ENCODE measurements around the gene SLC6A6.

SLC6A6 gene

DNA sequence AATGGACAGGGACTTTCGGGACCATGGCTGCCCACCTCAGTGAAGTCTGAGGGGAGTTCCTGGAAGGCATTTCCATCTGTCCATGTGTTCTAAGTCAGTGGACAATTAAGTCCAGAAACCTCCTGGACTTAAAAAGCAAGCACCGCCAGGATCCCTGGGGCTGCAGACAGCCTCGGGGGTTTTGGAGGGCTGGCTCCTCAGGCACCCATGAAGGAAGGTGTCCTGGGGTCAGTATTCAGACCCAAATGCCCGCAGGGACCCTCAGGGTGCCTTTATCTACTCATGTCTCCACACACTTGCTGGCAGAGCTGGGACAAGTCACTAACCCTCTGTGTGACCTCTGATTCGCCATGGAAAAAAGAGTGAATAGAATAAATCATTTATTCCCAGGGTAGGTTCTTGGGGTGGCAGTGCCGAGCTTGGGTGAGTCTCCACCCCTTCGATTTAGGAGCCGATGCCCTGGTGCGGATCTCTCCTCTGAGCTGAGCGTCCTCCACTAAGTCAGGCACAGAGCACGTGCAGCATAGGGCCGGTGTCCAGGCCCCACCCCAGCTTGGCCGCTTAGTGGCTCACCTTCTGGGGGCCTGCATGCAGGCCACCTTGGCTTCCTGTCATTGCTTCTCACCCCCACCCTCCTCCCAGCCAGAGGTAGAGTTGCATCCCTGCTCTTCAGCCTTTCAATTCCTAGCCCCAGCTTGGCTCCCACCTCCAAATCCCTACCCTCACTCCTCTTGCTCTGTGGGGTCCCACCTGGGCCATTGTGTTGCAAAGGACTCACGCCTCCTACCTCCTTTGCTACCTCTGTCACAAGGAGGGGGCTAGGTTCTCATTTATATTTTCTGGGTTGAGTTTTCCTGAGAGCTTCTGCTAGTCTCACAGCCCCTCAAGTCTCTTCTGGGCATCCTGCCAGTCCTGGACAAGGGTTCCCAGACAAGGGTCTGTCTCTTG, 19.9 kb downstream of the SLC6A6 start:
- no peak for DNase-seq (ENCODE audit: low spot score)

- no peak for DNase-seq (ENCODE audit: low spot score)
These were observed 20.9 kb downstream of the SLC6A6 start for GRCh38 chr3:14423197-14423743.

DNA sequence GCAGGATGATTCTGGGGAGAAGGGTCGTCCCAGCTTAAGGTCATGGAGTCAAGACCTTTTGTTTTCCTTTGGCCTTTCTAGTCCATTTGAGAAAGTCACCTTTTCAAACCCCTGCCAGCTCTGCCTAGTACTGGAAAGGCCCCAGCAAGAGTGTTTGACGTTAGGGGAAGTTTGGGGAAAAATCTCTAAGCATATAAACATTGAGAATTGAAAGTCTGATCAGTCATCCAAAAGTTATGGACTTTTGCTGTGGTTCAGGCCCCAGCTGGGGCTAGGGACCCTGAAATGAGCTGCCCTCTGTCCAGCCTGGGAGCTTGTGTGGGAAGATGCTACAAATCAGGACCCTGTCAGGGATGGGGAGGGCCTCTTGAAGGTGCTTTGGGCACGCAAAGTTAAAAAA, 21.6 kb downstream of the SLC6A6 start:
- no peak for DNase-seq (ENCODE audit: low spot score)

GRCh38 chr3:14424711-14425580, 22.5 kb downstream of the SLC6A6 start:
- no peak for DNase-seq (ENCODE audit: low spot score)

DNA sequence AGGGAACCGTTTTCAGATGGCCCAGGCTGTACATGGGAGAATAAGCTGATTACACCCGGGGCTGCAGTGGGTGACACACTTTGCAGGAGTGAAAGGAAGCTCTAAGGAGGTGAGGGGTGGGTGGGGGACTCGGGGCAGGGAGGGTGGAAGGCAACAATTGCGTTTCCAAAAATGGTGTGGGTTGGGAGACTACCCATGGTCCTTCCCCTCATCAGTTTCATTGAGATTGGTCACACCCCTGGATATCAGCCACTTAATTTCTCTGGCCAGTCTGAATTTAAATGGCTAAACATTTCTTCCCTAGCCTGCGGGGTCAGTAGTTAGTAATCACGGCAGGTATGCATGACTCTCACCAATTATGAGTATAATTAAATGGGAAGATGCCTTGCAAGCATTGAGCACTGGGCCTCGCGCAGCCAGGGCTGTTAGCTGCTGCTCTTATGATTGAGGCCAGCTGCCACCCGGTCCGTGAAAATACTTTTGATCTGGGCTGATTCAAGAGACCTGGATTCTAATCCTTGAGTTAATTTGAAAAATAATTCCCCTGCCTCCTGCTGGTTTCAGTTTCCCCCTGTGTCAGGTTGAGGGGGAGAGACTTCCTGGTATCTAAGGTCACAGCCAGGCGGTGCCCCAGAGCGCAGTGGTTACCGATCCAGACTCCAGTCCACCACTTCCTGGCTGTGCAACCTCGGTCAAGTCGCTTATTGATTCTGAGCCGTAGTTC, 23.3 kb downstream of the SLC6A6 start:
- no peak for DNase-seq (ENCODE audit: low spot score)

DNA sequence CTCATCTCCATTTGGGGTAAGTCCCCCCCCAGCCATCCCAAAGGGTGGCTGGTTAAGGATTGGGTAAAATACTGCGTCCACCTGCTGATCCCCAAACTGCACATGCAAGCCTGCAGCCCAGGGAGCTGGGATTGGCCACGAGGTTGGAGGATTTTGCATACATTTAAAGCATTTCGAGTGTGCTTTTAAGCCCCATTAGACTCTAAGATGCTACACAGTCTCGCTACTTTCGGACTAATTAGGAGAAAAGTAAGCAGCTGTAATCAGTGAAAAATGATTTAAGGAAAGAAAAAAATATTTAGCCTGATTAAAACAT, 23.9 kb downstream of the SLC6A6 start:
- no peak for DNase-seq (ENCODE audit: low spot score)

- DNase-seq (ENCODE audit: low spot score): no peak
These were observed 26.0 kb downstream of the SLC6A6 start for GRCh38 chr3:14428087-14429033.

DNA sequence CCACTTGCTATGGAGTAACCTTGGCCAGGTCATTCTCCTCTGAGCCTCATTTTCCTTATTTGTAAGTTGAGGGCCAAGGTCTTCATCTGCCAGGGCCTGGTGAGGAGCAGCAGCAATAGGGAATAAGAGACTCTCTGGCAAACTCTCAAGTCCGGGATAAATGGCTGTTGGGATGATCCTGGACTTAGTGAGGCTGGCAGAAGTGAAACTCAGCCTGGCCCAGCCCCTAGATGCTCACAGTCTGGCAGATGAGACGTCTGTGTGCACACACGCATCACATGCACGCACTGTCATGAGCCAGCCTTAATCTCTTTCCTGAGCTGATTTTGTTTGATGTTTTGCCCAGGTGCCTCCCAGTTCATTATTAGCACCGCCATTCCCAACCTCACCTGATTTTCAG, 26.8 kb downstream of the SLC6A6 start:
- DNase-seq (ENCODE audit: low spot score): no peak

- no peak for DNase-seq (ENCODE audit: low spot score)
These were observed 27.2 kb downstream of the SLC6A6 start for GRCh38 chr3:14429640-14430039.

GRCh38 chr3:14430053-14430452, 27.6 kb downstream of the SLC6A6 start:
- no peak for DNase-seq (ENCODE audit: low spot score)

DNA sequence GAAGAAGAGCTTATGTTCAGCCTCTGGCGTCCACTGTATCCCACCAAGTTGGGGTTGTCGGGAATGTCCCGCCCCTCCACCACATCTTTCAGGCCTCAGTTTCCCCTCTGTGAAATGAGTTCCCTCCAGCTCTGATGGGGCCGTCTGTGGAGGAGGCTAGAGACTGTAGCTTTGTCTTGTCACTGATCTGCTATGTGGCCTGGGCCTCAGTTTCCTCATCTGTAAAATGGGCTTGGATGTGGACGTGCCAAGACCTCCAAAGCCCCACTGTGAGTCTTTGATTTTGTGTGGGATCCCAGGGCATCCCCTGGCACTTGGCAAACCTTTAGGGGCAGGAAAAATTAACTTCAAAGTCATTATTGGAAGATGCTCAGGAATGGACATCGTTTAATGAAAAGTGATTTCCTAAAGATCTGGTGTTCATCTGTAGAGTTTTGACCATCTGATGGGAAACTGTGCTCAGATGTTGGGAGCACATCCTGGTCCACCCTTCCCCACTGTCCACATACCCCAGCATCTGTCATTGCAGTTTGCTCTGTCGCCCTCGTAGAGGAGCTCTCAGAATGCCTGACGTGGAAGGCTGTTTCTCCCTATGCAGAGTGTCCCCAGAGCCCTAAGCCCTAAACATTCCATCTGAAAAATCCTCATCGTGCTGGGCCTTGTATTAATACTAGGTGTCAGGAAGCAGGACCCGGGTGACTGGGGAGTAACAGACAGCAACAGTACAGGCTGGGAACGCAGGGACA, 28.5 kb downstream of the SLC6A6 start:
- no peak for DNase-seq (ENCODE audit: low spot score)

- no peak for DNase-seq (ENCODE audit: low spot score)
These were observed 29.1 kb downstream of the SLC6A6 start for GRCh38 chr3:14431452-14431916.

DNA sequence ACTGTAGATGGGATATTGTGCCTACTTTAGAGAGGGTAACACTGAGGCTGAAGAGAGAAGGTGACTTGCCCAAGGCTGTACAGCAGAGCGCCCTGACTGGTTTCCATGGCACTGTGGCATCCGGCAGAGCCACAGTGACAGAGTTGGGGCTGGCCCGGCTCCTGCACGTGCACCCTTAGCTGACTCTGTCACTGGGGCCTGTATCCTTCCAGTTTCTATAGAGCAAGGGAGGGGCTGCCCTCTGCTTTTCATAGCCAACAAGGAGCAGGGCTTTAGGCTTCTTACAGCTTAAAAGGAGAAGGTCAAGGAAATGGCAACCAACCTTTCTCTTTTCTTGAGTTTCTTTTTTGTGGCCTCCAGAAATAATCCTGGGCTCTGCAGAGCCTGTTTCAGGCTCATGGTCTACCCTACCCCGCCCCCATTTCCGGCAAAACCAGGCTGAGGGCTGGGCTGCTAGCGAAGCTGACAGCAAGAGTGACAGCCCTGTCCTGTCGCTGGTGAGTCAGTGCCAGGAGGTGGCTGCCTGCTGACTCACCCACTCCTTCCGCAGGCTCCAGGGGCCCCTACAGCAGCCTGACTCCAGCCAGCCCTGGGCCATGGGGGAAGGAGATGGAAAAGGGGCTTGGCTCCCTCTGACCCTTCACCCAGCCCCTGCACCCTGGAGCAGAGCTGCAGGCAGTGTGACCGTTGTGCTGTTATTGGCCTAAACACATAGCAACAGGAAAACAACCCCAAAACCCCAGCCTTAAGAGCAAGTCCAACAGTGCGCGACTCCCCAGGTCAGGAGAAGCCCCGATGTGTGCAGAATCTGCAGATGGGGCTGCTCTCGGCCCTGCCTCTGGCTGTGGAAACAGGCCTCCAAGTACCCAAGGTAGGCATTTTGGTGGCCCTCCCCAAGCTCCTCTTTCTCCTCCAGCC, 29.8 kb downstream of the SLC6A6 start:
- peak; percentile 61 for DNase-seq (ENCODE audit: low spot score)

DNA sequence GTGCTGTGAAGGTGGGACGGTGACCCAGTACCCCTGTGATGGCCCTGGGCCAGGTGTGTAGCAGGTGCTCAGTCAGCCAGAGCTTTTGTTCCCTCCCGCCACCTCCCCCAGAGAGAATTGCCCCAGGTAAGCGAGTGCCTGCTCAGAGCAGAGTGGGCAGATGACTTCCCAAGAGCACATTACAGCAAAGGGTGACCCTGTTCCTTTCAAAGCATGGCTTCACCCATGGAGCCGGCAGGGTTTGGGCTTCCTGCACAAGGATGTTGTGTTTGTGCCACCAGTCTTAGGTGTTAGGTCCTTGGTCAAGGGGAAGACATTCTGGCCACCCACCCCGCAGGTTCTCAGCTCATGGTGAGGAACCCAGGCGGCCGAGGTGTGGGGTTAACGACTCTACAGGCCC, 30.7 kb downstream of the SLC6A6 start:
- DNase-seq (ENCODE audit: low spot score): no peak

DNA sequence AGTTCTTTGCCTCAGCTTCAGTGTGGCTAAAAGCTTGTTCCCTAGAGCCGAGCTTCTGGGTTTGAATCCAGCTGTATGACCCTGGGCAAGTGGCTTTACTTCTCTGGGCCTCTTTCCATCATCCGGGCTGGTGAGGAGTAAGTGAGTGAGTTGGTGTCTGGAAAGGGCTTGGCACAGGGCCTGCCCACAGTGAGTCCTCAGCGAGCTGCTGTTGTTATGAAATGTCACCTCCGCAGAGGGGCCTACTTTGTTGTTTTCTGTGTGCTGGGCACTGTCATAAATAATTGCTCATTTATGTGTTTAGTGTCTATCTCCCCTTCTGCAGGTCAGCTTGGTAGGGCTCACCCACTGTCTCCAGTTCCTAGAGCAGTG, 31.7 kb downstream of the SLC6A6 start:
- no peak for DNase-seq (ENCODE audit: low spot score)

DNA sequence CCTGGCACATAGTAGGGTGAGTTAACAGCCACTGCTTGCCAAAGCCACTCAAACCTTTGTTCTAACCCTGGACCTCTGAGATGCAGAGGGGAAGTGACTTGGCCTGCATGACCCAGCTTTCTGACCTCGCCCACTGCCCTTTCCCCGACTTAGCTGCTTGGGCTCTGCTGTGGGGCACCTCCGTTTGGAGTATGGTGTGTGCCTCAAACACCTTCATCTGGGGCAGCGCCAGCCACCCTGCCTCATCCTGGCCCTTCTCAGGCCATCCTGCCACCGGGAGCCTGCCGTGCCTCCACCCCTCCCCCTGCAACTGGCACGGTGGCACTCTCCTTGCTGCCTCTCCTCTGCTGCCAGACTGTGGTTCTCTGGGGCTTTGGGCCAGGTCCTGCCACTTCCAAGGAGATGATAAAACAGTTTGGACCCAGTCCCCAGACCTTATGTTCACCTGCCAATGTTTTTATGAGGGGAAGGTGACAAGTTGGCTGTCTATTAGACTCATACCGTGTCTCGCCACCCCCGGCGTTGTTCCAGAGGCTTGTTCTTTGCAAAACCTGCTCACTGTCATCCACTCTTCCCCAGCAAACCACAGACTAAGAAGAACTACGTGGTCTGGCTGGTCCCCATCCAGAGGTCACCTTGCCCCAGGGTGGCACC, 32.2 kb downstream of the SLC6A6 start:
- no peak for DNase-seq (ENCODE audit: low spot score)

DNA sequence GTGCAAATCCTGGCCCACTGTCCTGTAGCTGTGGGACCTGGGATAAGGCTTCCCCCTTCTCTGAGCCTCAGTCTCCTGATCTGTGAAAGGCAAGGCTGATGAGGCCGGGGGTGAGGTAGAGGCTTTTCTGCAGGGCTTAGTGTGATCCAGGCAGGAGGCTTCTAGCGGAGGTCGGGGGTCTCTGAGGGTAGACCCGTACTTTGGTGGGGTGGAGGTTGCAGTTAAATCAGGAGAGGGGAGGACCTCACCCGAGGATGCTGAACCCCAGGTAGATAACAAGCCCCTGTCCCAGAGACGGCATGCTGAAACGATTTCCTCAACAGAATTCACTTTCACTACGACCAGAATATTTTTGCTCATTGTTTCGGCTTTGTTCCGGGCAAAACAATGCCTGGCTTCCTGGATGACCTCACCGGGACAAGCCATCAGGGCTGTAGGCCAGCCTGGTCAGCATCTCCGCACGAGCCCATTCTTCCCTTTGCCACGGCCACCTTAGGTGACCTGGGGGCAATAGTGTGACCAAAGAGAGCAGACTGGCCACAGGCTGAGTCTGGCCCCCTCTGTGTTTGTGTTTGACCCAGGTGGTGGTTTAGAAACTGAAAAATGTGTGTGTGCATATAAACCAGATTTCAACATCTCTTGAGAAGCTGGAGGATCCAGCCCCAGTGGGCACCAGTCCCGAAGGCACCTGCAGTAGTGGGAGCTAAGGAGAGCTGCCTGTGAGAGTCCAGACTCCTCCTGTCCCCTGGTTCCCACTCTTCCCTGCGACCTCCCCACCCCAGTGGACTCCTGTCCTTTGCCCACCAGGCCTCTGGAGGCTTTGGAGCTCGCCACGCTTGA, 33.0 kb downstream of the SLC6A6 start:
- no peak for DNase-seq (ENCODE audit: low spot score)

DNA sequence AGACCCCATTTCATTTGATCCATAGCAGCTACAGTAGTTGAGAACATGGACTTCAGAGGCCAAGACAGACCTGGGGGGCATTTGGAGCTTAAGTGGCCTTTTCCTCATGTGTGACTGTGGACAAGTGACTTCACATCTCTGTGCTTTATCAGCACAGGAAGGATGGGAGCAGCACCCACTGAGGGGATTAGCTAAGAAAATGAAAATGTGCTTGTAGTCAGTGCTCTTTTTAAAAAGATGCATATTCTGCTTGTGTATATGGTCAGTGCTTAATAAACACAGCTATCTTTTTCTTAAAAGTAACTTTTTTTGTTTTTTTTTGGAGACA, 34.5 kb downstream of the SLC6A6 start:
- no peak for DNase-seq (ENCODE audit: low spot score)

All from ecto neural progenitor cell (in vitro differentiated cells).